ENCODE data around the gene ANO1.

DNA sequence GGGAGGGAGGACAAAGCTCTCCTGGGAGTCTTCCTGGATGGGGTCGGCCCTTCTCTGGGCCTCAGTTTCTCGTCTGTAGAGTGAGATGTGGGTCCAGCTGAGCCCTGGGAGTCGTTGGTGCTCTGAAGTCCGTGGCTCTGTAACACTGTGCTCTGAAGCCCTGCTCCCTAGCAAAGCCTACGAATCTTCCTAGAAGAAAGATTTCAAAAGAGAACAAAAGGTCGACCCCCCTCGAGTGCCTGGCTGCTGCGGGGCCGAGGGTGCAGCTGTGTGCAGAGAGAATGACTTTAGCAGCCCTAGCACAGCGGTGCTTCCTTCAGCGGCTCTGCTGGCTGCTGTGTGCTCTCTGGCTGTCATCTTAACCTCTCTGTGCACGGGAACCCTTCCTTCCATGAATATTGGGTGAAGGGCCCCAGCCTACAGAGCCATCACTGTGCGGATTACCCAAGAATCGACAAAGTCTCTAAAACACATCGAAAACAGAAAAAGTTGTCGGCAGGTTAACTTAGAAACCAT, 10.7 kb downstream of the ANO1 start:
- TF ChIP-seq POLR2AphosphoS5 (IDR thresholded peaks at IDR 0.05; ENCODE audit: borderline replicate concordance, low read depth, low read length) (no peak), EZH2 (IDR thresholded peaks at IDR 0.05) (no peak), FOXP2 (optimal IDR thresholded peaks at IDR 0.05; ENCODE audit: control extremely low read depth, extremely low read length, insufficient read depth) (no peak)

Measured in SK-N-MC (cell line).